Measurements from ENCODE around the gene CACNA1E.

- no peak for TF ChIP-seq CTCF (IDR thresholded peaks at IDR 0.05; ENCODE audit: insufficient read depth, low read length, poor library complexity, severe bottlenecking)
- TF ChIP-seq EZH2phosphoT487 (conservative IDR thresholded peaks at IDR 0.05; ENCODE audit: low read length) = no peak
Observed at GRCh38 chr1:181484821-181485220, 1.5 kb downstream of the CACNA1E start.

Measured in SU-DHL-6 (cell line).